Activated CD4-positive, alpha-beta T cell treated with anti-CD3 and anti-CD28 coated beads, Interleukin-2, amount 50 U/mL, for 4 hours (primary cell): ENCODE results near the gene PLEKHA1.

Source experiments
- DNase-seq, 2 experiments: peaks; one replicate each; pipeline ENCODE4 v3.0.0-alpha.2; 2020

The PLEKHA1 gene

GRCh38 chr10:122379537-122379936 is 5.0 kb downstream of the PLEKHA1 start:
- DNase-seq, result no peak

DNA sequence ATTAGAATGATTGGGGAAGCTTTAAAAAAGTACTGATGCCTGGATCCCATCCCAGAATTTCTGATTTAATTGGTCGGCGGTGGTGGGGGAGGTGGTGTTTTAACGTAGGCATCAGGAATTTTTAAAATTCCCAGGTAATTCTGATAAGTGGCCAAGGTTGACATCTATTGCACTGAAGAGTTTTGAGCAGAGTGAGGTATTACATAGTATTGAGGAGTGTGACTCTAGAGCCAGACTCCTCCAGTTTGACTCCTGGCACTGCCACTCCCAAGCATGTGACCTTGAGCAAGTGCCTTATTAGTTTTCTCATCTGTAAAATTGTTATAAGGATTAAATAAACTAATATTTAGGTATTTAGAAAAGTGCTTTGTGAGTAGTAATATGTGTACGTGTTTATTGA is 6.2 kb downstream of the PLEKHA1 start:
- DNase-seq, result no peak

DNA sequence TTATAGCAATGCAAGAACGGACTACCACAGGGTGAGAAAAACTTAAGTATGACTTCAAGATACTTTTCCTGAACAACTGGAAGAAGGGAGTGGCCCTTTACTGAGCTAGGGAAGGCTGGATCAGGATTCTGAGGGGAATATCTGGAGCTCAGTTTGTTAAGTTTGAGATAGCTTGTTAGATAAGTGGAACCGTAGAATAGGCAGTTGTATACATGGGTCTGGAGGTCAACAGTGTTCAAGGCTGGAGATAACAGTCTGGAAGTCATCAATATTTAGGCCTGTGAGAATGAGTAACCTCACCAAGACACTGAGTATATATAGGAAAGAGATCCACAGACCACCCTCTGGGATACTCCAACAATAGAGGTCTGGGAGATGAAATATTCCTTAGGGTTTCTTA is 7.2 kb downstream of the PLEKHA1 start:
- no peak for DNase-seq

DNA sequence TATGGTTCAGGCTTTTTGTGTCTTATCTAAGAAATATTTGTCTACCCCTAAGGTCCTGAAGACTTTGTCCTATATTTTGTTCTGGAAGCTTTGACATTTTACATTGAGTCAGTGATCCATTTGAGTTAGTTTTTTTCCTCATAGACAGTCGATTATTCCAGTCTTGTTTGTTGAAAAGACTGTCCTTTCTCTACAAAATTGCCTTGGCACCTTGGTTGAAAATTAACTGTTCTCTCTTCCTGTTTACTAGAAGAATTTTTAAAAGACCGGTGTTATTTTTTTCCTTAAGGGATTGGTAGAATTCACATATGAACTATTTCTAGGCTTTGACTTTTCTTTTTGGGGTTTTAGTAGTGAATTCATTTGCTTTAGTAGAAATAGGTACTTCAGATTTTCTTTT is 12.0 kb downstream of the PLEKHA1 start:
- DNase-seq, result no peak

- DNase-seq, result no peak
Observed at GRCh38 chr10:122387572-122387971, 13.1 kb downstream of the PLEKHA1 start.

- no peak for DNase-seq
Observed at GRCh38 chr10:122388287-122388997, 13.9 kb downstream of the PLEKHA1 start.

DNA sequence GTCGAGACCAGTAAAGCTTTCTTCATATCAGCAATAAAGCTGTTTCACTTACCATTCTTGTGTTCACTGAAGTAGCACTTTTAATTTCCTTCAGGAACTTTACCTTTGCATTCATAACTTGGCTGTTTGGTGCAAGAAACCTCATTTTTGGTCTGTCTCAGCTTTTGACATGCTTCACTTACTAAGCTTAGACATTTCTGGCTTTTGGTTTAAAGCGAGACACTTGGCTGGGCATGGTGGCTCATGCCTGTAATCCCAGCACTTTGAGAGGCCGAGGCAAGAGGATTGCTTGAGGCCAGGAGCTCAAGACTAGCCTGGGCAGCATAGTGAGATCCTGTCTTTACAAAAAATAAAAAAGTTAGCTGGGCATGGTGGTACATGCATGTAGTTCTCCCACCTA is 15.8 kb downstream of the PLEKHA1 start:
- DNase-seq, result no peak

GRCh38 chr10:122390679-122391078 is 16.2 kb downstream of the PLEKHA1 start:
- DNase-seq, result no peak

- no peak for DNase-seq
Observed at GRCh38 chr10:122391875-122392274, 17.4 kb downstream of the PLEKHA1 start.

DNA sequence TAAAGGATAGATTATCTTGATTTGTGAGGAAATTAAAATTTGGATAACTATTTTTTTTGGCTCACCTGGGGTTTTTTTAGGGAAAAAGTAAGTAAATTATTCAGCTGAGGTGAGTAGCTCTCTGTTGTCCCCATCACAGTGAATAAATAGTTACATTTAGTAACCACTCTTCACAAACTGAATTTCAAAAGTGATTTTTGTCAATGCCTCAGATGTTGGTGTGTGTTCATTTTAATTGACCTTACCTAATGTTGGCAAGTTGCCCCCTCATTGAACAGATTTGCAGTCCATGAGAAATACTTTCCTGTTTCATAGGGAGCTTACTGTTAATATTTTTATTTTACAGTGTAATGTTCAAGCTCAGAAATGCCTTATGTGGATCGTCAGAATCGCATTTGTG is 18.3 kb downstream of the PLEKHA1 start:
- DNase-seq, result no peak

- DNase-seq, result no peak
Observed at GRCh38 chr10:122393288-122393687, 18.8 kb downstream of the PLEKHA1 start.

DNA sequence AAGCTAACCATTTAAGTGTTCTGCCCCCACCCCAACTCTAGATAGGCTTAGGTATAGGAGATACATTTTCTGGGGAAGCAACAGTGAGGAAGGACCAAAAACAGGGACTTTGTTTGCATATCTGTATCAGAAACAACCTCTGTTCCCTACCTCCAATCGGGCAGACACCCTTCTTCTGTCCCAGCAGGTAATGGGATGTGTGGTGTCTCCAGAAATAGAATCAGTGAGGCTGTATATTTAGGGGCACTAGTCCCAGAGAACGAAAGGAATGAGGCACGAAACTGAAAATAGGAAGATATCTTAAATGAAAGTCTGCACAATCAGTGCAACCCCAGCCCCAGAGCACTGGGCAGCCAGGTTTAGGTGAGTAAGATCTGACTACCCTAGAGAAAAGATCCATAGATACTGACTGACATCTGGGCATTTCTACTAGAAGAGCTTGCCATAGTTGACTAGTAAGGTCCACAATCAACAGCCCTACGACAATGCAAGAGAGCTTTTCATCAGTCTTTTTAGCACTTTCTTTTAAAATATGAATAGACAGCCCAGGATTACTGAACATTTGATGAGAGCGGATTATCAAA is 28.1 kb downstream of the PLEKHA1 start:
- no peak for DNase-seq

DNA sequence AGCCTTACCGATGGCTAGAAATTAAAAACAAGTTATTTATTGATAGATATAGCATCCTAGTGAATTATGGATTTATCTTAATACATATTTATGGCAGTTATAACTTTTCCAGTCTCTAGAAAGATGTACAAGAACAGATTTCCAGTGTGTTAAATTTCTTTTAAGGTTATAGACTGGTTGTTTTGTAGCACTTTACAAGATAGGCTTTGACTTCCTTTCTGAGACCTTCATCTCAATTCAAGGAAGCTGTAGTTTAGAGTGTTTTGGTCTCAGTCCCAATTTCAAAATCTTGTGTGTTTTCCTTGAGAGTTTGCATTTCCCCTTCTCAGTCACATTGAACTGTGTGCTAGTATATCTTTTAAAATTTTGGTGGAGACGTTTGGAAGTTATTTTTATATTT is 30.1 kb downstream of the PLEKHA1 start:
- no peak for DNase-seq

GRCh38 chr10:122407375-122408125 is 33.0 kb downstream of the PLEKHA1 start:
- peak in 1 of 2 experiments; percentile 6 for DNase-seq

DNA sequence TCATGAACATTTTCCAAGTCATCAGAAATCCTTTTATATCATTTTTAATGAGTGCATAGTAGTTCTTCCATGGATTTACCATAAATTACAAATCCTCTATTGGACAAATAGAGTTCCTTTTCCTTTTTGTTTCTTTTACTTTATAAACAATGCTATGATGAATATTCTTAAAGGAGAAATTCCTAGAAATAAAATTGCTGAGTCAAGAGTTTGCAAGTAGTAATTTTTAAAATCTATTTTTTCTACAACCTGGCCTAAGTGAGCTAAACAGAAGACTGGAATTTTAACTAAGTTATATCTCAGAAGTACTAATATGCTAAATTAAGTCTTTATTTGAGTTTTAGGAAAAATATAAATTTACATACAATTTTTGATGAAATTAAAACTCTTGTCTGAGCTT is 38.8 kb downstream of the PLEKHA1 start:
- no peak for DNase-seq

GRCh38 chr10:122417667-122418066 is 43.2 kb downstream of the PLEKHA1 start:
- DNase-seq, result no peak

DNA sequence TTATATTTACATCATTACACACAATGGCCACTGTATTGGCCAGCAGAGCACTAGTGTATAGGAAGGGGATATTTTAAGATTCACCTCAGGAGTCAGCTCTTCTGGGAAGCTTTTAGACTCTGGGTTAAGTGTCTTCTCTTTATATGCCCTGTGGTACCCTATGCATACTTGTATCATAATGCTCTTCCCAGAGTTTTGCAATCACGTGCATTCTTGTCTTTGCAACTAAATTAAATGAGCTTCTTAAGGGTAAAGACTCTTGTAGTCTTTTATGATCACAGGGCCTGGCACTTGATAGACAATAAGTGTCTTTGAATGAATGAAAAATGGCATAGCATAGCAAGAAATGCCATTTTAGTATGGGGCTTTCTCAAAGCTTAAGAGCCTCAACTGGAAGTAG is 44.5 kb downstream of the PLEKHA1 start:
- no peak for DNase-seq

- no peak for DNase-seq
Observed at GRCh38 chr10:122419876-122420623, 45.5 kb downstream of the PLEKHA1 start.

DNA sequence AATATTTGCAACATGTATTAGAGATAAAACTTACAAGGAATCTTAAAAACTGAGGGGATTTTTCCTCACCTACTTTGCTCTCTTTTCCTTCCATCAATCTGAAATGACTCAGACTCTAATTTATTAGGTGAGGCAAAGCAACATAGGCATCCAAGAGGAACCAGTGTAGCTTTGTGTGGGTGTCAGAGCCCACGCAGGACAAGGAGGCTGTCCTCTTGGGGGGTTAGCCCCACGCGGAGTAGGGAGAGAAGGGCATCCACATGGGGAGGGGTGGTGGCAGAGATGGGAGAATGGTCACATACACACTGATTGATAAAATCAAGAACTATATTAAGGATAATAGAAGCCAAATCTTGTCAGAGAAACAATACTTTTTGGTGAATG is 46.1 kb downstream of the PLEKHA1 start:
- DNase-seq, result no peak

GRCh38 chr10:122421054-122421625 is 46.6 kb downstream of the PLEKHA1 start:
- no peak for DNase-seq

DNA sequence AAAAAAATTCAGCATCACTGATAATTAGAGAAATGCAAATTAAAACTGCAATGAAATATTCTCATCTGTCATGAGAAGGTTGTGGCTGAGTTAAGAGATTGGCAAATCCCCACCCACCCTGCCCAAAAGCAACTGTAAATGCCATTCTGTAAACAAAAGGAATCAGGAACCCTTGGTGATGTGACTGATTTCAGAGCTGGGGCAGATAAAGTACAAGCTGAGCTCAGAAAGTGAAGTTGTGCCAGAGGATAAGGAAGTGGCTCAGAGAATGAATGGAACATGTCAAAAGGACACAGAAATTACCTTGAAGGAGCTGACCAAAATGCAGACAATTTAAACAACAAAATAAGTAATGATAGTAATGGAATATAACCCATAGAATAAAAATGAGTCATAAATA is 47.2 kb downstream of the PLEKHA1 start:
- no peak for DNase-seq

GRCh38 chr10:122422266-122422989 is 47.9 kb downstream of the PLEKHA1 start:
- no peak for DNase-seq
